ENCODE measurements around the gene PRR29.
A peak's percentile ranks its signal among the peaks of the same experiment; 100 is the strongest.

- TF ChIP-seq CTCF (conservative IDR thresholded peaks at IDR 0.05; ENCODE audit: low read length), result peak; percentile 82
- TF ChIP-seq EZH2phosphoT487 (IDR thresholded peaks at IDR 0.05; ENCODE audit: borderline replicate concordance, low read depth, low read length), result no peak
Observed at GRCh38 chr17:64016231-64016784, 18.2 kb downstream of the PRR29 start.
